Lower lobe of right lung (tissue), 2 donors: ENCODE results near the gene CREBRF. TPM values are rescaled to one million over a fixed set of nuclear protein-coding genes. Genes with fewer than 3 reads are reported as not detected.
A peak's percentile ranks its signal among the peaks of the same experiment; 100 is the strongest.
"Not testable (repeated sequence)": the region's sequence is repeated elsewhere in the genome, so short reads cannot be mapped to it uniquely, and the experiment has no call there.

Source experiments
- ATAC-seq, 2 donors: fragments of 200-7000 bp; cut with Tn5 transposase; one replicate each; pipeline ENCODE4 v1.9.1; 2020 to 2022; ENCODE audit warnings: mild to moderate bottlenecking in 2 of 2, moderate library complexity in 2 of 2
- DNase-seq: peaks from one replicate; pipeline ENCODE4 v3.0.0-alpha.2; 2020
- H3K27ac ChIP-seq: fragments of 200-600 bp; one replicate; pipeline ENCODE4 v1.8.0; 2022
- H3K27me3 ChIP-seq: fragments of 200-600 bp; one replicate; pipeline ENCODE4 v1.8.0; 2022; ENCODE audit warnings: low read depth
- H3K36me3 ChIP-seq: fragments of 200-600 bp; one replicate; pipeline ENCODE4 v1.8.0; 2022; ENCODE audit warnings: mild to moderate bottlenecking
- H3K4me1 ChIP-seq: fragments of 200-600 bp; one replicate; pipeline ENCODE4 v1.8.0; 2022
- H3K4me3 ChIP-seq: fragments of 200-600 bp; one replicate; pipeline ENCODE4 v1.8.0; 2022; ENCODE audit warnings: mild to moderate bottlenecking
- H3K9me3 ChIP-seq: fragments of 200-600 bp; one replicate; pipeline ENCODE4 v1.8.0; 2022
- CTCF ChIP-seq: fragments of 200-600 bp; IDR thresholded peaks from one replicate; pipeline ENCODE4 v1.8.0; 2022; ENCODE audit warnings: antibody characterized with exemption, mild to moderate bottlenecking
- intact Hi-C: fragments of 100-400 bp; cut with DNase I; formaldehyde crosslinking; loops from one replicate; pipeline ENCODE4 v1.11.0; 2022
- total RNA-seq: library from RNA; stranded (reverse); fragmentation: NEBNext Ultra II Directional; extraction: Animal tissue kit (Norgen Biotek cat#: 25700); gene quantifications from one replicate; pipeline ENCODE4 v1.2.1, GENCODE V29; 2021
- donor health status: DM: no; HTN: yes; CAD: no; lungs with severe emphysema.

The CREBRF gene
- total RNA-seq, 1 donor from 2014 or later: 50.2 TPM

- peaks cover 30% of the 10 kb centered on the region for H3K4me1 ChIP-seq
- intact Hi-C loops: no loop called here
- ATAC-seq: no peak
- no peaks in the 10 kb centered on the region for H3K27me3 ChIP-seq
- H3K4me3 ChIP-seq: no peak overlapping the region
- no peak for DNase-seq
- TF ChIP-seq CTCF: no peak
- no peaks in the 10 kb centered on the region for H3K9me3 ChIP-seq
- H3K27ac ChIP-seq: no peak overlapping the region
- H3K36me3 ChIP-seq: peaks cover under 1% of the 10 kb centered on the region
Observed at GRCh38 chr5:173039964-173040363, 16.2 kb upstream of the CREBRF start.

GRCh38 chr5:173041881-173042762, 14.0 kb upstream of the CREBRF start:
- Histone ChIP-seq H3K4me3 (no peak overlapping the region), H3K27ac (no peak overlapping the region), H3K36me3 (no peaks in the 10 kb centered on the region), H3K4me1 (peaks cover 8% of the 10 kb centered on the region), H3K27me3 (no peaks in the 10 kb centered on the region), H3K9me3 (no peaks in the 10 kb centered on the region)
- intact Hi-C loops: no loop called here
- no peak for TF ChIP-seq CTCF
- no peak for ATAC-seq
- no peak for DNase-seq

GRCh38 chr5:173042763-173043107, 13.4 kb upstream of the CREBRF start:
- no peak for DNase-seq
- no peak for ATAC-seq
- Histone ChIP-seq H3K36me3 (no peaks in the 10 kb centered on the region), H3K9me3 (no peaks in the 10 kb centered on the region), H3K4me3 (no peak overlapping the region), H3K4me1 (peaks cover 2% of the 10 kb centered on the region), H3K27ac (no peak overlapping the region), H3K27me3 (no peaks in the 10 kb centered on the region)
- TF ChIP-seq CTCF: no peak
- intact Hi-C loops: no loop called here

GRCh38 chr5:173045474-173045873, 10.7 kb upstream of the CREBRF start:
- ATAC-seq (peak; percentile 46 to 47), DNase-seq (no peak)
- intact Hi-C loops: no loop called here
- no peak overlapping the region for H3K4me3 ChIP-seq
- no peaks in the 10 kb centered on the region for H3K27me3 ChIP-seq
- no peaks in the 10 kb centered on the region for H3K9me3 ChIP-seq
- H3K4me1 ChIP-seq: no peaks in the 10 kb centered on the region
- H3K27ac ChIP-seq: no peak overlapping the region
- TF ChIP-seq CTCF: no peak
- no peaks in the 10 kb centered on the region for H3K36me3 ChIP-seq

GRCh38 chr5:173047096-173047837, 8.9 kb upstream of the CREBRF start:
- H3K4me1 ChIP-seq, H3K9me3 ChIP-seq, H3K27me3 ChIP-seq, H3K36me3 ChIP-seq, H3K27ac ChIP-seq, DNase-seq, H3K4me3 ChIP-seq, intact Hi-C loops: not testable (repeated sequence)
- ATAC-seq: peak; percentile 22 to 73

GRCh38 chr5:173047838-173048105, 8.4 kb upstream of the CREBRF start:
- DNase-seq: no peak
- no peaks in the 10 kb centered on the region for H3K27me3 ChIP-seq
- ATAC-seq: peak in 1 of 2 donors; percentile 13

More at GRCh38 chr5:173047838-173048105, 8.4 kb upstream of the CREBRF start:
- Histone ChIP-seq H3K27ac (no peak overlapping the region), H3K4me3 (no peak overlapping the region), H3K4me1 (no peaks in the 10 kb centered on the region), H3K36me3 (no peaks in the 10 kb centered on the region), H3K9me3 (no peaks in the 10 kb centered on the region)
- intact Hi-C loops: no loop called here
- no peak for TF ChIP-seq CTCF
